Sigmoid colon (tissue), 4 donors: ENCODE measurements around the gene GRM4.

ENCODE experiments used
- CTCF ChIP-seq, 4 experiments: fragments of 450-650 bp in 3 of 4; fragments of 200-600 bp in 1 of 4; IDR thresholded peaks; one replicate each; pipeline ENCODE4 v1.5.1; 2016 to 2019; ENCODE audit warnings: antibody characterized with exemption in 4 of 4, mild to moderate bottlenecking in 3 of 4, moderate library complexity in 2 of 4
- EP300 ChIP-seq, 4 donors: sonication (generic); formaldehyde crosslinking; IDR thresholded peaks; one replicate each; pipeline ENCODE4 v1.6.1; 2017; ENCODE audit warnings: antibody characterized with exemption in 4 of 4
- POLR2A ChIP-seq, 2 donors: fragments of 450-650 bp; IDR thresholded peaks; one replicate each; pipeline ENCODE4 v1.6.1; 2016; ENCODE audit warnings: antibody characterized with exemption in 2 of 2, mild to moderate bottlenecking in 2 of 2, moderate library complexity in 2 of 2
- POLR2AphosphoS5 ChIP-seq, 4 donors: sonication (generic); formaldehyde crosslinking; IDR thresholded peaks; one replicate each; pipeline ENCODE4 v1.6.1; 2017; ENCODE audit warnings: antibody characterized with exemption in 4 of 4

- no peak for TF ChIP-seq CTCF (IDR thresholded peaks at IDR 0.05)
- TF ChIP-seq POLR2AphosphoS5 (IDR thresholded peaks at IDR 0.05) = no peak
- TF ChIP-seq POLR2A (IDR thresholded peaks at IDR 0.05) = no peak
- TF ChIP-seq EP300 (IDR thresholded peaks at IDR 0.05) = no peak
Observed at GRCh38 chr6:34146021-34146782, at the start of gene GRM4.
